Prostate gland (tissue), 2 donors: ENCODE results near the gene CCR1.

Source experiments
- POLR2A ChIP-seq: fragments of 450-650 bp; IDR thresholded peaks from one replicate; pipeline ENCODE4 v1.6.1; 2016; ENCODE audit warnings: antibody characterized with exemption, mild to moderate bottlenecking
- TF ChIP-seq, protein P1 (sequence below), 4 experiments: fragments of 200-600 bp in 2 of 4; fragments of 450-650 bp in 2 of 4; sonication (generic) in 2 of 4; IDR thresholded peaks; 1 replicate in 3 of 4; 2 replicates in 1 of 4; pipeline ENCODE4 v1.5.1; 2016 to 2019; ENCODE audit warnings: antibody characterized with exemption in 4 of 4, mild to moderate bottlenecking in 2 of 4, moderate library complexity in 2 of 4

DNA sequence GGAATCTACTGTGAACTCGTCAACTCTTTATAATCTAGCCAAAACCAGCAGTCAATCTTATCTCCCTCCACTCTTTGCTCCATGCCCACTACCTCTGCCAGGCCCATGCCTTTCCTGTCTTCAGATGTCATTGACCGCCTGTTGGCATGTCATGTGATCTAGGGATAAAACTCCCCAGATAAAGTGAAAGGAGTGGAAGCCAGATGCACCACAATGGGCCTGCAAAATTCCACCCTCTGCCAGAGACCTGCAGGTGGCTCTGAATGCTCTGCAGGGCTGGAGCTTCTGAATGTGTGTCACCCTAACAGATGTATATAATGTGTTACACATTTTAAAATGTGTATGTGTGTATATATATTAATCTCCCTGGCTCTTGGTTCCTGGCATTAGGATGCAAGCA is 31.8 kb upstream of the CCR1 start:
- TF ChIP-seq POLR2A = no peak
- TF ChIP-seq, protein P1, sequence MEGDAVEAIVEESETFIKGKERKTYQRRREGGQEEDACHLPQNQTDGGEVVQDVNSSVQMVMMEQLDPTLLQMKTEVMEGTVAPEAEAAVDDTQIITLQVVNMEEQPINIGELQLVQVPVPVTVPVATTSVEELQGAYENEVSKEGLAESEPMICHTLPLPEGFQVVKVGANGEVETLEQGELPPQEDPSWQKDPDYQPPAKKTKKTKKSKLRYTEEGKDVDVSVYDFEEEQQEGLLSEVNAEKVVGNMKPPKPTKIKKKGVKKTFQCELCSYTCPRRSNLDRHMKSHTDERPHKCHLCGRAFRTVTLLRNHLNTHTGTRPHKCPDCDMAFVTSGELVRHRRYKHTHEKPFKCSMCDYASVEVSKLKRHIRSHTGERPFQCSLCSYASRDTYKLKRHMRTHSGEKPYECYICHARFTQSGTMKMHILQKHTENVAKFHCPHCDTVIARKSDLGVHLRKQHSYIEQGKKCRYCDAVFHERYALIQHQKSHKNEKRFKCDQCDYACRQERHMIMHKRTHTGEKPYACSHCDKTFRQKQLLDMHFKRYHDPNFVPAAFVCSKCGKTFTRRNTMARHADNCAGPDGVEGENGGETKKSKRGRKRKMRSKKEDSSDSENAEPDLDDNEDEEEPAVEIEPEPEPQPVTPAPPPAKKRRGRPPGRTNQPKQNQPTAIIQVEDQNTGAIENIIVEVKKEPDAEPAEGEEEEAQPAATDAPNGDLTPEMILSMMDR (IDR thresholded peaks at IDR 0.05) = no peak
